ENCODE results near the gene POU6F2. TPM values are rescaled to one million over a fixed set of nuclear protein-coding genes. Genes with fewer than 3 reads are reported as not detected.

POU6F2 gene
- total RNA-seq, 4 donors from 2014 or later: 0.91 TPM; not detected in 3

- intact Hi-C loops (cut with DNase I; ENCODE audit: low total_unique reads): no loop called here
- Histone ChIP-seq H3K9me3 (no peaks in the 10 kb centered on the region), H3K4me3 (no peak overlapping the region), H3K27me3 (no peaks in the 10 kb centered on the region), H3K27ac (no peak overlapping the region), H3K36me3 (no peaks in the 10 kb centered on the region), H3K4me1 (no peaks in the 10 kb centered on the region)
- no peak for DNase-seq
- no peak for TF ChIP-seq POLR2A (IDR thresholded peaks at IDR 0.05)
- TF ChIP-seq, protein P1, sequence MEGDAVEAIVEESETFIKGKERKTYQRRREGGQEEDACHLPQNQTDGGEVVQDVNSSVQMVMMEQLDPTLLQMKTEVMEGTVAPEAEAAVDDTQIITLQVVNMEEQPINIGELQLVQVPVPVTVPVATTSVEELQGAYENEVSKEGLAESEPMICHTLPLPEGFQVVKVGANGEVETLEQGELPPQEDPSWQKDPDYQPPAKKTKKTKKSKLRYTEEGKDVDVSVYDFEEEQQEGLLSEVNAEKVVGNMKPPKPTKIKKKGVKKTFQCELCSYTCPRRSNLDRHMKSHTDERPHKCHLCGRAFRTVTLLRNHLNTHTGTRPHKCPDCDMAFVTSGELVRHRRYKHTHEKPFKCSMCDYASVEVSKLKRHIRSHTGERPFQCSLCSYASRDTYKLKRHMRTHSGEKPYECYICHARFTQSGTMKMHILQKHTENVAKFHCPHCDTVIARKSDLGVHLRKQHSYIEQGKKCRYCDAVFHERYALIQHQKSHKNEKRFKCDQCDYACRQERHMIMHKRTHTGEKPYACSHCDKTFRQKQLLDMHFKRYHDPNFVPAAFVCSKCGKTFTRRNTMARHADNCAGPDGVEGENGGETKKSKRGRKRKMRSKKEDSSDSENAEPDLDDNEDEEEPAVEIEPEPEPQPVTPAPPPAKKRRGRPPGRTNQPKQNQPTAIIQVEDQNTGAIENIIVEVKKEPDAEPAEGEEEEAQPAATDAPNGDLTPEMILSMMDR (IDR thresholded peaks at IDR 0.05): no peak
These were observed 414.4 kb downstream of the POU6F2 start for GRCh38 chr7:39392151-39392550.

GRCh38 chr7:39394105-39394680 is 416.5 kb downstream of the POU6F2 start:
- Histone ChIP-seq H3K36me3 (no peaks in the 10 kb centered on the region), H3K4me1 (no peaks in the 10 kb centered on the region), H3K27ac (no peak overlapping the region), H3K4me3 (no peak overlapping the region), H3K27me3 (no peaks in the 10 kb centered on the region), H3K9me3 (no peaks in the 10 kb centered on the region)
- intact Hi-C loops (cut with DNase I; ENCODE audit: low total_unique reads): no loop called here
- no peak for DNase-seq
- TF ChIP-seq, protein P1 (IDR thresholded peaks at IDR 0.05): no peak
- no peak for TF ChIP-seq POLR2A (IDR thresholded peaks at IDR 0.05)

- TF ChIP-seq, protein P1 (IDR thresholded peaks at IDR 0.05): no peak
- TF ChIP-seq POLR2A (IDR thresholded peaks at IDR 0.05): no peak
- intact Hi-C loops (cut with DNase I; ENCODE audit: low total_unique reads): no loop called here
- H3K9me3 ChIP-seq: no peaks in the 10 kb centered on the region
- H3K4me3 ChIP-seq: no peak overlapping the region
- H3K27ac ChIP-seq: no peak overlapping the region
- no peaks in the 10 kb centered on the region for H3K4me1 ChIP-seq
- H3K36me3 ChIP-seq: no peaks in the 10 kb centered on the region
- DNase-seq: no peak
- H3K27me3 ChIP-seq: no peaks in the 10 kb centered on the region
These were observed 421.7 kb downstream of the POU6F2 start for GRCh38 chr7:39399458-39399857.

DNA sequence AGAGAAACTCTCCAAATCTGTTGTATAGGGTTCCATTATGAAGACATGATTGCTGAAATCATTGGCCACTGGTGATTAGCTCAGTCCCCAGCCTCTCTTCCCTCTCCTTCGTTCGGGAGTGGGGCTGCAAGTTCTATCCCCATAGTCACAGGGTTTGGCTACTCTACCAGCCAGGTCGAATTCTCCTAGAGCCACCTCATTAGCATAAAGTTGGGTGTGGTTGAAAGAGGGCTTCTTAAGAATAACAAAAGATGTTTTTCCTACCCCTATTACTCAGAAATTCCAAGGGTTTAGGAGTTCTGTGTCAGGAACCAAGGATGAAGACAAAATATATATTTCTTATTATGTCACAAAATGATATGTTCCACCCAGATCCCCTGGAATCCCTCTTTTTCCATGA is 422.3 kb downstream of the POU6F2 start:
- intact Hi-C loops (cut with DNase I; ENCODE audit: low total_unique reads): no loop called here
- Histone ChIP-seq H3K9me3 (no peaks in the 10 kb centered on the region), H3K4me3 (no peak overlapping the region), H3K36me3 (no peaks in the 10 kb centered on the region), H3K27ac (no peak overlapping the region), H3K27me3 (no peaks in the 10 kb centered on the region), H3K4me1 (no peaks in the 10 kb centered on the region)
- TF ChIP-seq, protein P1 (IDR thresholded peaks at IDR 0.05): no peak
- TF ChIP-seq POLR2A (IDR thresholded peaks at IDR 0.05): no peak
- no peak for DNase-seq

DNA sequence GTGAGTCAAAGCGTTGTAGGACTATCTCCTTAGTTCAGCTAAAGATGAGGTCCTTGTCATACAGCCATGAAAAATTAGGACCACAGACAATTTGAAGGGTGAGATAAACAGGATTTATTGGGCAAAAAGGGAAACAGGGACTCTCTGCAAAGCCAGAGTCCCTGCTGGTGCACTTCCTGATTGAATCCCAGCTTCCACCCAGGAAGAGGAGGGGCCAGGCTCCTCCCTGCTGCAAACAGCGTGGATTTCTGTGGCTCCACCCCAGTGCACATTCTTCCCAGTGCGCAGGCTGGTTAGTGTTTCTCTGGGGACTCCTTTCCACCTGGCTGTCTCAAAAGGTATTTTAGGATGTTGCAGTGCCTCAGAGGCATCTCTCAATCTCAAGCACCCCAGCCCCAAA is 423.1 kb downstream of the POU6F2 start:
- intact Hi-C loops (cut with DNase I; ENCODE audit: low total_unique reads): no loop called here
- no peaks in the 10 kb centered on the region for H3K9me3 ChIP-seq
- no peaks in the 10 kb centered on the region for H3K36me3 ChIP-seq
- H3K4me3 ChIP-seq: no peak overlapping the region
- TF ChIP-seq, protein P1 (IDR thresholded peaks at IDR 0.05): no peak
- H3K27ac ChIP-seq: no peak overlapping the region
- no peaks in the 10 kb centered on the region for H3K4me1 ChIP-seq
- no peak for DNase-seq
- H3K27me3 ChIP-seq: no peaks in the 10 kb centered on the region
